SK-N-MC (cell line): ENCODE results near the gene NOS1AP.

Experiments used
- EZH2 ChIP-seq: fragments of 200-600 bp; sonication (generic); IDR thresholded peaks from one replicate; pipeline ENCODE4 v1.6.1; 2017; ENCODE audit warnings: antibody characterized with exemption
- POLR2AphosphoS5 ChIP-seq: IDR thresholded peaks from 2 replicates; pipeline ENCODE4 v1.6.1; 2012; ENCODE audit warnings: mild to moderate bottlenecking, low read depth, low read length, borderline replicate concordance

DNA sequence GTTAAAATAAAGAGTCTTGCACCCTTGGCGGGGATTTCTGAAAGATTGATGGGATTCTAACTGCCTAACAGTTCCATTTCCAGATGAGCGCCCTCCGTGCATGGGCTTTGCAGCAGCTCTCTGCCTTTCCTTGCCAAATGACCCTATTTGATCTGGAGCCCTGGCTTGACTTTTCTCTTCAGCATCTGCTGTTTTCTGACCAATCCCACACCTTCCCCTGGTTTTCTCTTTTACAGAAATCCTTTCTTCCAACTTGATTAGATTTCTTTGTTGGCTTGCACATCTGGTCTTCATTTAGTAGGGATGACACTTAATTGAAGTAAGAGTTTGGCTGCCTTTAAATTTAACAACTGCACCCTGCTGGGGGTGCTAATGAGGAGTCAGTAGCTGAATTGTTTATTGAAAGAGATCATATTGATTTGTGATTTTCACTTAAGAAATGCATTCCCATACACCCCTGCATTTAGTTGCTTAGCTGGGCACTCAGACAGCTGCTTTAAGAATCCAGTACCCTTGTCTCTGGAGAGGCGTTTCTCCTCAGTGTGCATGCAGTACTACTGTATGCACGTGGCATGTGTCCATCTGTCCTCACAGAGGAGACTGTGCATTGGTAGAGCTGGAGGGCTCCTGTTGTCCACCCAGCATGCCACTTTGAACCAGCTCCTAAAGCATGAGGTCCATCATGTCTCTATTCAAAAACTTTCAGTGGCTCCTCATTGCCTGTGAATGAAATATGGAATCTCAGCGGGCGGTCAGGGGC lies 99.7 kb downstream of the NOS1AP start:
- TF ChIP-seq POLR2AphosphoS5 (peak; percentile 32; the same call in 1 of the 2 replicates), EZH2 (no peak)
